AG20443 (cell line): ENCODE results near the gene LEF1.
"Not testable (repeated sequence)": the region's sequence is repeated elsewhere in the genome, so short reads cannot be mapped to it uniquely, and the experiment has no call there.

Experiments
- DNase-seq: peaks from one replicate; pipeline ENCODE4 v3.0.0; 2012; ENCODE audit warnings: low spot score, mixed read lengths

The LEF1 gene

GRCh38 chr4:108031427-108032083 lies 137.2 kb downstream of the LEF1 start:
- DNase-seq, result no peak

- peak; percentile 81 for DNase-seq
Observed at GRCh38 chr4:108030332-108030731, 138.4 kb downstream of the LEF1 start.

GRCh38 chr4:108029731-108030130 lies 139.0 kb downstream of the LEF1 start:
- peak; percentile 56 for DNase-seq

- no peak for DNase-seq
Observed at GRCh38 chr4:108029016-108029720, 139.6 kb downstream of the LEF1 start.

GRCh38 chr4:108024878-108025165 lies 143.9 kb downstream of the LEF1 start:
- DNase-seq, result no peak

GRCh38 chr4:108024085-108024877 lies 144.5 kb downstream of the LEF1 start:
- no peak for DNase-seq

GRCh38 chr4:108018884-108019187 lies 149.9 kb downstream of the LEF1 start:
- DNase-seq, result no peak

GRCh38 chr4:108018040-108018883 lies 150.5 kb downstream of the LEF1 start:
- DNase-seq, result peak; percentile 84

GRCh38 chr4:108013955-108014354 lies 154.8 kb downstream of the LEF1 start:
- DNase-seq, result no peak

GRCh38 chr4:108013327-108013726 lies 155.4 kb downstream of the LEF1 start:
- no peak for DNase-seq

- not testable (repeated sequence) for DNase-seq
Observed at GRCh38 chr4:108012382-108012781, 156.3 kb downstream of the LEF1 start.

- peak; percentile 70 for DNase-seq
Observed at GRCh38 chr4:108010167-108010566, 158.6 kb downstream of the LEF1 start.

GRCh38 chr4:108008721-108009120 lies 160.0 kb downstream of the LEF1 start:
- peak; percentile 57 for DNase-seq

GRCh38 chr4:108007984-108008383 lies 160.7 kb downstream of the LEF1 start:
- no peak for DNase-seq

- DNase-seq, result no peak
Observed at GRCh38 chr4:108006361-108006760, 162.4 kb downstream of the LEF1 start.

GRCh38 chr4:108005807-108006206 lies 162.9 kb downstream of the LEF1 start:
- no peak for DNase-seq

- DNase-seq, result no peak
Observed at GRCh38 chr4:108004646-108005045, 164.1 kb downstream of the LEF1 start.

- no peak for DNase-seq
Observed at GRCh38 chr4:108003982-108004515, 164.7 kb downstream of the LEF1 start.

- no peak for DNase-seq
Observed at GRCh38 chr4:108001540-108002135, 167.1 kb downstream of the LEF1 start.

GRCh38 chr4:107999932-108000539 lies 168.7 kb downstream of the LEF1 start:
- no peak for DNase-seq

GRCh38 chr4:107997794-107998193 lies 170.9 kb downstream of the LEF1 start:
- no peak for DNase-seq
